Activated B cell treated with CpG ODN at 0.5 μM for 24 hours (primary cell): Measurements from ENCODE around the gene KRTAP5-2. TPM values are rescaled to one million over a fixed set of nuclear protein-coding genes. Genes with fewer than 3 reads are reported as not detected.
A peak's percentile ranks its signal among the peaks of the same experiment; 100 is the strongest.

ENCODE experiments used
- ATAC-seq: fragments of 200-7000 bp; cut with Tn5 transposase; one replicate; pipeline ENCODE4 v1.10.0; 2021; ENCODE audit warnings: low read depth, mild to moderate bottlenecking, moderate library complexity
- CTCF ChIA-PET: fragments of 350-600 bp; sonication (Branson Sonifier 250); formaldehyde crosslinking; loops from one replicate; lab custom pipeline; 2021; ENCODE audit warnings: antibody characterized with exemption; lab: Charles Lee
- POLR2A ChIA-PET: fragments of 350-600 bp; sonication (Branson Sonifier 250); formaldehyde crosslinking; loops from one replicate; lab custom pipeline; 2021; ENCODE audit warnings: antibody characterized with exemption; lab: Charles Lee
- DNase-seq: peaks from one replicate; pipeline ENCODE4 v3.0.0; 2022
- H3K27ac Mint-ChIP-seq: one replicate; pipeline ENCODE4 v1.8.0; 2020; ENCODE audit warnings: mixed read lengths
- H3K27me3 Mint-ChIP-seq: one replicate; pipeline ENCODE4 v1.8.0; 2021; ENCODE audit warnings: mixed read lengths
- H3K36me3 Mint-ChIP-seq: one replicate; pipeline ENCODE4 v1.8.0; 2021; ENCODE audit warnings: low read depth, mixed read lengths
- H3K4me1 Mint-ChIP-seq: one replicate; pipeline ENCODE4 v1.8.0; 2021; ENCODE audit warnings: mixed read lengths
- H3K4me3 Mint-ChIP-seq: one replicate; pipeline ENCODE4 v1.8.0; 2020; ENCODE audit warnings: mild to moderate bottlenecking, mixed read lengths
- H3K9me3 Mint-ChIP-seq: one replicate; pipeline ENCODE4 v1.8.0; 2020; ENCODE audit warnings: mixed read lengths
- intact Hi-C: fragments of 100-400 bp; cut with micrococcal nuclease; formaldehyde crosslinking; loops from one replicate; pipeline ENCODE4 v1.15.1; 2024
- total RNA-seq: library from RNA; stranded (reverse); gene quantifications from 2 replicates; pipeline ENCODE4 v1.2.3, GENCODE V29; 2022
- TF ChIP-seq, protein P1 (sequence below): fragments of 200-600 bp; IDR thresholded peaks from one replicate; pipeline ENCODE4 v1.8.0; 2022; ENCODE audit warnings: antibody characterized with exemption, mild to moderate bottlenecking

Gene KRTAP5-2
- total RNA-seq, 1 donor from 2014 or later: not detected

DNA sequence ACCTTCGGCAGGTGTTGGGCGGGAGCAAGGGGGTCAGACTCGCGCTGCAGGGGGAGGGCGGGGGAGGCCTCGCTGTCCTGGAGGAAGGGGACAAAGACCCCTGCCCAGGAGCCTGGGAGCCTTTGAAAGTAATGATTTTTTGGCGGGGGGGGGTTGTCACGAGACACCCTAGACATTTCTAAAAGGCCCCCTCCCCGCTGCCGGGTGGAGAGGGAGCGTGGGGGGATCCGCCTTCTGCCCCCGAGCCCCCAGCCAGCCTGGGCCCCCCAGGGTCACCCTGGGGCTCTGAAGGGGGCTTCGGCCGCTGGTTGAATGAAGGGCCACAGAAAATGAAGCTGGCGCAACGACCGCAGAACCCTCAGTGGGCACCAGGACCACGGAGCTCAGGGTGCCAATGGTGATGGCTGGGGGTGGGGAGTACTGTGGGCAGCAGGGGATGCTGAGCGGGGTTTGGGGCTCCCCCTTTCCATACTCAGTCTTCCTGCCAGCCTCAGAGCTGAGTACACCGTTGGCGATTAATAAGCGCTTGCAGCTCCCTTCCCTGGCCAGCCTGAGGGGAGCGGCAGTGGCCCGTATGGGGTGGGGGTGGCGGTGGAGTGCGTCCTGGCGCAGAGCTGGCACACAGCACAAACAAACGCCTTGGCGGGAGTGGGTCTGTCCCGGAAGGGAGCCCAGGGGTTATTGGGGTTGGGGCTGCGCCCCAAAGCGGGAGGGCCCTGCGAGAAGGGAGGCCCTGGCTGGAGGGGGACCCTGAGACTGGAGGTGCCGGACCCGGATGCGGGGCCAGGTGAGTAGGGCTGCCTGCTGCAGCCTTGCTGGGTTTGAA is 24.8 kb downstream of the KRTAP5-2 start:
- DNase-seq (peak; percentile 53), ATAC-seq (no peak)
- H3K36me3 Mint-ChIP-seq: no peaks in the 10 kb centered on the region
- peak overlapping the region; percentile 71 for H3K4me3 Mint-ChIP-seq
- peak overlapping the region; percentile 69 for H3K27ac Mint-ChIP-seq
- peaks cover 24% of the 10 kb centered on the region for H3K27me3 Mint-ChIP-seq
- ChIA-PET CTCF (interaction anchor here (1.0 to 4.2 kb wide), 4 partner anchors 9 to 371 kb away, joined by 3 to 48 read pairs (median 24); no protein-coding TSS in a partner anchor), POLR2A (interaction anchor here (0.9 to 3.2 kb wide), 7 partner anchors 14 to 730 kb away, joined by 3 to 13 read pairs (median 4); partner anchors contain the start of genes TOLLIP and TSPAN4)
- intact Hi-C loops: loop anchor here (2.0 to 10.0 kb wide), 5 partner anchors 36 to 728 kb away; partner anchors contain the start of genes CHID1, LSP1, POLR2L and TSPAN4
- peaks cover 12% of the 10 kb centered on the region for H3K4me1 Mint-ChIP-seq
- peaks cover 3% of the 10 kb centered on the region for H3K9me3 Mint-ChIP-seq
- TF ChIP-seq, protein P1, sequence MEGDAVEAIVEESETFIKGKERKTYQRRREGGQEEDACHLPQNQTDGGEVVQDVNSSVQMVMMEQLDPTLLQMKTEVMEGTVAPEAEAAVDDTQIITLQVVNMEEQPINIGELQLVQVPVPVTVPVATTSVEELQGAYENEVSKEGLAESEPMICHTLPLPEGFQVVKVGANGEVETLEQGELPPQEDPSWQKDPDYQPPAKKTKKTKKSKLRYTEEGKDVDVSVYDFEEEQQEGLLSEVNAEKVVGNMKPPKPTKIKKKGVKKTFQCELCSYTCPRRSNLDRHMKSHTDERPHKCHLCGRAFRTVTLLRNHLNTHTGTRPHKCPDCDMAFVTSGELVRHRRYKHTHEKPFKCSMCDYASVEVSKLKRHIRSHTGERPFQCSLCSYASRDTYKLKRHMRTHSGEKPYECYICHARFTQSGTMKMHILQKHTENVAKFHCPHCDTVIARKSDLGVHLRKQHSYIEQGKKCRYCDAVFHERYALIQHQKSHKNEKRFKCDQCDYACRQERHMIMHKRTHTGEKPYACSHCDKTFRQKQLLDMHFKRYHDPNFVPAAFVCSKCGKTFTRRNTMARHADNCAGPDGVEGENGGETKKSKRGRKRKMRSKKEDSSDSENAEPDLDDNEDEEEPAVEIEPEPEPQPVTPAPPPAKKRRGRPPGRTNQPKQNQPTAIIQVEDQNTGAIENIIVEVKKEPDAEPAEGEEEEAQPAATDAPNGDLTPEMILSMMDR: no peak

DNA sequence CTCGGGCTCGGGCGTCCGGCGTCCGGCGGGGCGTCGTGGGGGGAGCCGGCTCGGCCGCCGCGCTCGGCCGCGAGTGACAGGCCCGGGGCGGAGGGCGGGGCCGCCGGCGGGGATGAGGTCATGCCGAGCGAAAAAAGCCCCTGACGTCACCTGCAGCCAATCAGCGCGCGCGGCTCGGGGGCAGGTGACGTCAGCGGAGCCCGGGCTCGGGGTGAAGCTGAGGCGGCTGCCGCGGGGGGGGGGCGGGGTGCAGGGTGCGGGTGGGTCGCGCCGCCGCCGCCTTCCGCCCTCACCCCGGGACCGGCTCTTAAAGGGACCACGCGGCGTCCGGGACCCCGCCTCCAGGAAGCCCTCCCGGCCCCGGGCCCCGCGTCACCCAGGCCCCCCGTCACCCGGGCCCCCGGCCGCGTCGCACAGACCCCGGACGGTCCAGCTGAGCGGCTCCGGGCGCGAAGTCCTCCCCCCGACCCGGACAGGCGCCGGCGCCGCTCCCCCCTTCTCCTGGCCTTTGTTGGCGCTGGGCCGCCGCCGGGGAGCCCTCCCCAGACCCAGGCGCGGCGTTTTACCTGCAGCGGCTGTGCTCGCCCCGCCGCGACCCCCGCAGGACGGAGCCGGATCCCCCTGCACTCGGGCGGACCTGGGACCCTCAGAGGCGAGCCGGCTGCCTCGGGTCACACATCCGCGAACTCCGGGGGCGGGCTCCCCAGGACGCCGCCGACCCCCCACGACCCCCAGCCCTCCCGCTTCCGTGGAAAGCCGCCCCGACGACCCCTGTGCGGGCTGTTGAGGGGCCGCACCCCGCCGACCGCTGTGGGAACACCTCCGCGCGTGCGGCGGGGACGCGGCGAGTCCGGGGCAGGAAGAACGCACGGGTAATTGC is 25.7 kb downstream of the KRTAP5-2 start, which contains the start of gene DUSP8:
Gene DUSP8, minus strand, starts transcription at position 75 of the 880 bp plus-strand sequence. CDS start 6,445 bp downstream, outside the sequence.
- ChIA-PET CTCF (no interaction called here), POLR2A (interaction anchor here (0.8 to 3.2 kb wide), 5 partner anchors 16 to 729 kb away, joined by 3 to 13 read pairs (median 4); partner anchors contain the start of genes TOLLIP and TSPAN4)
- H3K27me3 Mint-ChIP-seq: peaks cover 22% of the 10 kb centered on the region
- H3K27ac Mint-ChIP-seq: no peak within 1 kb of the TSS
- peaks cover 12% of the 10 kb centered on the region for H3K4me1 Mint-ChIP-seq
- H3K4me3 Mint-ChIP-seq: peak within 1 kb of the TSS; percentile 64
- DNase-seq (peak; percentile 89), ATAC-seq (peak; percentile 43)
- H3K9me3 Mint-ChIP-seq: no peaks in the 10 kb centered on the region
- TF ChIP-seq, protein P1: no peak
- intact Hi-C loops: loop anchor here (2.0 to 10.0 kb wide), 5 partner anchors 35 to 728 kb away; partner anchors contain the start of genes CHID1, LSP1, POLR2L and TSPAN4
- H3K36me3 Mint-ChIP-seq: no peaks in the 10 kb centered on the region

DNA sequence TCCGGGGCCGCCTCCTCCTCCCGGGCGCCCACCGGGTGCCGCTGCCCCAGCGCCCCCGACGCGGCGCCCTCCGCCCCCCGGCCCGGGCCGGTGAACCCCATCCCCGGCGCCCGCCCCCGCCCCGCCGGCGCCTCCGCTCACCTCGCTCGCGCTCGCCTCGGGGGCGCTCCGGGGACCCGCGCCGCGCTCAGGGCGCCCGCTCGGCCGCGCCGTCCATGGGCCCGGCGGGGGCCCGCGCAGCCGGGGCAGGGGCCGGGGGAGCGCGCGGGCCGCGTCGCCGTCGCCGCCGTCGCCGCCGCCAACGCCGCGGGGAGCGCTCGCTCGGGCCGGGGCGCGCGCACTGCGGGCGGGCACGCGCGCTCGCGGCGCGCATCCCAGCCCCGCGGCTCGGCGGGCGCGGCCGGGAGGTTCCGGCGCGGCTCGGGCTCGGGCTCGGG is 26.3 kb downstream of the KRTAP5-2 start:
- H3K36me3 Mint-ChIP-seq: no peaks in the 10 kb centered on the region
- H3K27me3 Mint-ChIP-seq: peaks cover 22% of the 10 kb centered on the region
- CTCF ChIA-PET: no interaction called here
- intact Hi-C loops: loop anchor here (2.0 to 10.0 kb wide), 5 partner anchors 34 to 727 kb away; partner anchors contain the start of genes CHID1, LSP1, POLR2L and TSPAN4
- no peak overlapping the region for H3K4me3 Mint-ChIP-seq
- POLR2A ChIA-PET: interaction anchor here (0.8 to 1.3 kb wide), 3 partner anchors 17 to 729 kb away, joined by 3 to 4 read pairs (median 4); partner anchors contain the start of genes TOLLIP and TSPAN4
- H3K9me3 Mint-ChIP-seq: no peaks in the 10 kb centered on the region
- peaks cover 12% of the 10 kb centered on the region for H3K4me1 Mint-ChIP-seq
- ATAC-seq (no peak), DNase-seq (no peak)
- TF ChIP-seq, protein P1: no peak
- no peak overlapping the region for H3K27ac Mint-ChIP-seq

- Mint-ChIP-seq H3K27me3 (peaks cover 18% of the 10 kb centered on the region), H3K4me3 (peak overlapping the region; percentile 56), H3K9me3 (no peaks in the 10 kb centered on the region), H3K4me1 (peaks cover 12% of the 10 kb centered on the region), H3K27ac (no peak overlapping the region), H3K36me3 (no peaks in the 10 kb centered on the region)
- TF ChIP-seq, protein P1: no peak
- CTCF ChIA-PET: no interaction called here
- POLR2A ChIA-PET: interaction anchor here (1.3 kb wide), 1 partner anchor 18 kb away, joined by 4 read pairs; no protein-coding TSS in a partner anchor
- no peak for DNase-seq
- ATAC-seq: no peak
- intact Hi-C loops: loop anchor here (5.0 to 10.0 kb wide), 4 partner anchors 34 to 726 kb away; partner anchors contain the start of genes CHID1, LSP1, POLR2L and TSPAN4
Observed at GRCh38 chr11:1570896-1571759, 27.0 kb downstream of the KRTAP5-2 start.
